GM03348 (cell line): ENCODE measurements around the gene KCMF1.
"Not testable (repeated sequence)": the region's sequence is repeated elsewhere in the genome, so short reads cannot be mapped to it uniquely, and the experiment has no call there.

Experiments used
- DNase-seq: peaks from one replicate; pipeline ENCODE4 v3.0.0; 2012; ENCODE audit warnings: low spot score

The KCMF1 gene

GRCh38 chr2:84970868-84971509 lies at the start of gene KCMF1:
KCMF1 (plus strand) TSS chr2:84971161; CDS start chr2:84971452, 291 bp downstream.
- DNase-seq, result peak; percentile 93

- no peak for DNase-seq
Observed at GRCh38 chr2:84923009-84923408, 48.0 kb upstream of the KCMF1 start.

GRCh38 chr2:84924173-84925106 lies 46.5 kb upstream of the KCMF1 start:
- DNase-seq, result no peak

- no peak for DNase-seq
Observed at GRCh38 chr2:84925336-84925723, 45.6 kb upstream of the KCMF1 start.

- DNase-seq, result peak; percentile 79
Observed at GRCh38 chr2:84925724-84926376, 45.1 kb upstream of the KCMF1 start.

- no peak for DNase-seq
Observed at GRCh38 chr2:84927275-84927627, 43.7 kb upstream of the KCMF1 start.

- no peak for DNase-seq
Observed at GRCh38 chr2:84931384-84931821, 39.6 kb upstream of the KCMF1 start.

- DNase-seq, result no peak
Observed at GRCh38 chr2:84938194-84938879, 32.6 kb upstream of the KCMF1 start.

GRCh38 chr2:84939426-84940087 lies 31.4 kb upstream of the KCMF1 start:
- no peak for DNase-seq

GRCh38 chr2:84940088-84940470 lies 30.9 kb upstream of the KCMF1 start:
- DNase-seq, result no peak

- no peak for DNase-seq
Observed at GRCh38 chr2:84940831-84941412, 30.0 kb upstream of the KCMF1 start.

GRCh38 chr2:84942166-84942565 lies 28.8 kb upstream of the KCMF1 start:
- DNase-seq, result no peak

GRCh38 chr2:84942964-84943421 lies 28.0 kb upstream of the KCMF1 start:
- DNase-seq, result no peak

GRCh38 chr2:84944295-84944909 lies 26.6 kb upstream of the KCMF1 start:
- no peak for DNase-seq

GRCh38 chr2:84945838-84946203 lies 25.1 kb upstream of the KCMF1 start:
- not testable (repeated sequence) for DNase-seq

- DNase-seq, result peak; percentile 81
Observed at GRCh38 chr2:84946204-84947009, 24.6 kb upstream of the KCMF1 start.

- DNase-seq, result no peak
Observed at GRCh38 chr2:84947010-84947593, 23.9 kb upstream of the KCMF1 start.

- no peak for DNase-seq
Observed at GRCh38 chr2:84953535-84953934, 17.4 kb upstream of the KCMF1 start.

- DNase-seq, result no peak
Observed at GRCh38 chr2:84954329-84954728, 16.6 kb upstream of the KCMF1 start.
